ELR (cell line): Measurements from ENCODE around the gene CXCR3.
A peak's percentile ranks its signal among the peaks of the same experiment; 100 is the strongest.
"Not testable (repeated sequence)": the region's sequence is repeated elsewhere in the genome, so short reads cannot be mapped to it uniquely, and the experiment has no call there.

ENCODE experiments used
- DNase-seq: peaks from one replicate; pipeline ENCODE4 v3.0.0-alpha.2; 2015; ENCODE audit warnings: low read depth

CXCR3 gene

DNA sequence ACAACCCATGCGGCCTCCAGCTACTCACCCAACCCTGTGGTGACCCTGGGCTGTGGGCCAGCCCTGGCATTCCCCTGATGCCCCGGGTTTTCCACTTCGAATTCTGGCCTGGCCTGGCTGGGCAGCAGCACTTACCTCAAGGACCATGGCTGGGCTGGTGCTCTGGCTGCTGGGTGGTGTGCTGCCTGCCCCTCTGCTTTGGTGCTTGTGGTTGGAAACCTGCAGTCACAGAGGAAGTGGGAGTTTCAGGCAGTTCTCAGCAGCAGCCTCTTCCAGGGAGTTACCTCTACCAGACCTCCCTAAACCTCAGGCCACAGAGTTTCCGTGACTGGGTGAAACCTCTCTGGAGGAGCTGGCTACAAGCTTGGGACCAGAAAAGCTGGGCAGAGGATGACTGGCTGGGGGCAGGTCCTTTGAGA is at the start of gene CXCR3:
CXCR3 (minus strand) TSS at position 209 of the 419 bp plus-strand sequence; CDS start at position 147, 62 bp downstream.
- no peak for DNase-seq

DNA sequence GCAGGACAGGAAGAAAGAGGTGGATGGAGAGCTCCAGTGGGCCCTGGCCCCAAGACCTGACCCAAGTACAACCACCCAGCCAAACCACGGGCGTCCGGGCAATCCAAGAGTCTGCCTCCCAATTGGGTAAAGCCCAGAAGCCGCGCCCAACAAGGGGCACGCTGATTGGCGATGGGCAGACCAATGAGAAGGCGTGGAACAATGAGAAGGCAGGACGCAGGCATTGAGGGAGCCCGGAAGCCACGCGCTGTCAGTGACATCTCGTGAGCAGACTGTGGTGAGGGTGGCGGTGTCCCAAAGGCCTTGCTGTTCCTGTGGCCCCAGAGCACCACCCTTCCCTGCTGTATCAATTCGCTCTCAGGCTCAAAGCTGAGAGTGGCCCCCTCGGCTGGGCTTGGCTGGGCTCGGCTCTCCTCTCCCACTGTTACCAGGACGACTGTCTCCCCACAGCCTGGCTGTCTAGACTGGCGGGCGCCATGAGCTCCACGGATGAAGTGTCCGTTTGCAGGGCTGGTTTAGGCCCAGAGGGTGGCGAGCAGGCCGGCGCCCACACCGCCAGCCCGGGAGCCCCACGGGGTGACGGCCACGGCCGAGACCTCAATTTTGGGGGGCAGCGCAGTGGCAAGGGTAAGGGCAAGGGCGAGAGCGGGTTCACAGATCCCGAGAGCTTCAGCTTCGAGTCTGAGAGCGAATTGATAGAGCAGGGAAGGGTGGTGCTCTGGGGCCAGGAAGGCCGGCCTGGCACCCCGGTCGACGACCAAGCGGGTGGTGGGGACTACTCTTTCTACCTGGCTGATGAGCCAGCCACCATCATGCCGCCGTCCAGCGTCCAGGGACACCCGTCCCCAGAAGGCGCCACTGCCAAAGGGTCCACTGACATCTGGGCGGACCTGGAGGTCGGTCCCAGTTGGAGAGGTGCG is 49.3 kb upstream of the CXCR3 start, which contains the start of gene LOC101059915:
LOC101059915 (plus strand) TSS at position 219 of the 920 bp plus-strand sequence.
- DNase-seq: no peak

DNA sequence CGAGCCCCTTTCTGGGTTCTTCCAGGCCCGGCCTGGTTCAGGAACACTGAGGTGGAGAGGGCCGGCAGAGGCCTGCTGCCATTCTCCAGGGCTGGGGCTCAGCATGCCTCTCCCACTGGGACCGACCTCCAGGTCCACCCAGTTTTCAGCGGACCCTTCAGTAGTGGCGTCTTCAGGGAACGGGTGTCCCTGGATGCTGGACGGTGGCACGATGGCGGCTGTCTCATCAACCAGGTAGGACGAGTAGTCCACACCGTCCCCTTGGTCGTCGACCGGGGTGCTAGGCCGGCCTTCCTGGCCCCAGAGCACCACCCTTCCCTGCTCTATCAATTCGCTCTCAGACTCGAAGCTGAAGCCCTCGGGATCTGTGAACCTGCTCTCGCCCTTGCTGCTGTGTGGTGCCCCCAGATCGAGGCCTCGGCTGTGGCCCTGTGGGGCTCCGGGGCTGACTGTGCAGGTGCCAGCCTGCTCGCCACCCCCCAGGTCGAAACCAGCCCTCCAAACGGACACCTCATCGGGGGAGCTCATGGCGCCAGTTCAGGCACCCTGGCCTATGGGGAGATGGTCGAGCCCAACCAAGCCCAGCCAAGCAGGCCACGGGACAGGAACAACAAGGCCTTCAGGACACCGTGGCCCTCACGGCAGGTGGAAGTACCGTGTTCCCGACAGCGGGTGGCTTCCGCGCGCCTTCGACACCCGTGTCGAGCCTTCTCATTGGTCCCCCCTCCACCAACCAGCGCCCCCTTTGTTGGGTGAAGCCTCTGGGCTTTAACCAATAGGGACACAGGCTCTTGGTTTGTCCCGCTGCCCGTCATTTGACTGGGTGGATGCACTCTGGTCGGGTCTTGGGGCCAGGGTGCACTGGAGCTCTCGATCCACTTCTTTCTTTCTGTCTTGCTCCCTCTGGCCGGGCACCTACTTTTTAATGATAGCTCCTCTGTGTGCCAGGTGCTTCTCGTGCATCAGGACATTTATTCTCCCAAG is 48.2 kb upstream of the CXCR3 start:
- DNase-seq: no peak

DNA sequence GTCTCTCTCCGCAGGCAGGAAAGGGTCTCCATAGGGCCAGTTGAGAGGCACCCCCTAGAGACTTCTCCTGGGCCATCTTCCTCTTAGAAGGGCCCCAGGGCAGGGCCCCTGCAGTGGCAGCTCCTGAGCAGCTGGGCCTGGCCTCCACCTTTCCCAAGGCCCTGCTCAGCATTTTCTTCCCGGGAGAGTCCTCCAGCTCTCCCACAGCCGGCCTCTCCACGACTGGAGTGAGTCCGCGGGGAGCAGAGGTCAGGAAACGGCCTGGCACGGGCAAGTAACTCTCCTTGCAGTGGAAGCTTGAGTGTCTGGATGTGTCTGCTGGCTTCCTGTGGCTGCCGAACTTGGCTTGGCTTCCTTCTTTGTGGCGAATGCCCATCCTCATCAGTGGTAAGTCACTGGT is 47.4 kb upstream of the CXCR3 start:
- DNase-seq: no peak

DNA sequence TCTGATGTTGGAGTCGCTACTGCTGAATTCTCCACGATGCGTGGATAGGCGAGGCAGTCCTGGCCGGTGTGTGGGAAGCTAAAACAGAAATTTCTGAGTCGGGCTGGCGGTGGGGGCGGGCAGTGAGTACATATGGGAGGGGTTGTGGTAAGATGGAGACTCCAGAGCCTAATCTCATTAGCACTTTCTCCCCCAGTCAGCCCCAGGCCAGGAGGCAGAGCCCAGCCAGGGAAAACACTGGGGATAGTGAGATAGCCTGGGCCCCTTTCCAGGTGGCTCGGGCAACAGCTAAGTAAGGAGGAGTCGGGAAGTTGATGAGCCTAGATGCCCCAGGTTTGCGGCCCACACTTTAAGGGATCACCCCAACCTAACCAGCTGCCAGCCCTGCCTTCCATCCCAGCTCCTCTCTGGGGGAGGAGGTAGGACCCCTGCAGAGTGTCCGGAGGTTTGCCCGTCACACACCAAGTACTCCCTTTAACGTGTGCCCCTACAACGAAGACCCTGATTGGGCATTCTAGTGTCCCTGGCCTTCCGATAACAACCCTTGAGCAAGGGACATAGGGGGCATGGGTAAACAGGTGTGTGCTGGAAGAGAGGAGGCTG is 46.7 kb upstream of the CXCR3 start:
- no peak for DNase-seq

GRCh38 chrX:71664202-71664601 is 45.9 kb upstream of the CXCR3 start:
- DNase-seq: peak; percentile 52

- DNase-seq: not testable (repeated sequence)
Observed at GRCh38 chrX:71663238-71663637, 44.9 kb upstream of the CXCR3 start.

- DNase-seq: not testable (repeated sequence)
Observed at GRCh38 chrX:71662654-71663053, 44.3 kb upstream of the CXCR3 start.

DNA sequence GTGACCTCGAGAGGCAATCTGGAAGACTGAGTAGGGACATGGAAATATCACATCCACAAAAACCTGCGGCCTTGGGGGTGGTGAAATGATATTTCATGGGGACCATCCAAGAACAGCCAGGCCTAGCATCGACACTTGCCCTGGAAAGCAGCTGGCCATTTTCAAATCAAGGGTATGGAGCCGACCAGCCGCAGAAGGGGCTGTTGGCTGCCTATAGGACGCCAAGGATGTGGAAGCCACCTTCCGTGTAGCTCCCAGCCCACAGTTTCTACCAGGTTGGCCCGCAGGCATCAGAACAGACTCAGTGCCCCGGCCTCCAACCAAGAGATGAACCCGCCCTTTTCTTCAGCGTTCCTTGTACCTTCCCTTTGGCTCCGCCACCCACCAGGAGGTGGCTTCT is 43.6 kb upstream of the CXCR3 start:
- DNase-seq: no peak

DNA sequence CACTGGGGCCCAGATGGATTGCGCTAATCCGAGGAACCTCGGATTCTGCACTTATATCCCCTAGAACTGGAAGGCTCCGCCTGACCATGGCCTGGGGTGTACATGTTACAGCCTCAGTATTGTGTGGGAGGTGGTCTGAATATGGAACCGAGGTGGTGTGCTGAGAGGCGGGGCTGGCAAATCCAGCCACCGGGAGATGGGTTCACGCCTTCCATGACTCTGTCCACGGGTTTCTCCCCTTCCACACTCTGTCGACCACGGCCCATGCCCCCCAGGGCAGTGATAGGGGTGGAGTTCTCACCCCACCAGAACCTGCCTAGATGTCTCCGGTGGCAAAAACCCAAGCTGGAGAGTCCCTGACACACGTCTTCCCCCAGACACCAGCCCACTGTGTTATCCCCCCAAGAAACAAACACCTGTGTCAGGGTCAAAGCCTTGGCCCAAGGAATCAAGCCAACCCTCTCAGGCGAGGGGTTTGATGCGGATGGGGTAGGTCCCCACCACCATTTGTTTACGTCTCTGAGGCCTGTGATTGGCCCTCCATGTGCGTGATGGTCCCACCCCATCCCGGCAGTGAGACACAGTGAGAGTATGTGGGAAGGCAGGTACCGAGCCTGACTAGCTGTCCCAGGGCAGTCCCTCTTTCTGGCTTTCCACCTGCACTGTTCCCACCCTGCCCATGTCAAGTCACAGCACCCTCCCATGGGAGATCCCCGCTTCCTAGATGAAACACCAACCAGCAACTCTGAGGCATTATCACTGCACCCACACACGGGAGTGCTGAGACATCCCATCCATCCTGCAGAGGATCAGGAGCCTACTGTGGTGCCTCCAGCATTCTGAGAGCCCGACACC is 42.5 kb upstream of the CXCR3 start:
- DNase-seq: no peak

DNA sequence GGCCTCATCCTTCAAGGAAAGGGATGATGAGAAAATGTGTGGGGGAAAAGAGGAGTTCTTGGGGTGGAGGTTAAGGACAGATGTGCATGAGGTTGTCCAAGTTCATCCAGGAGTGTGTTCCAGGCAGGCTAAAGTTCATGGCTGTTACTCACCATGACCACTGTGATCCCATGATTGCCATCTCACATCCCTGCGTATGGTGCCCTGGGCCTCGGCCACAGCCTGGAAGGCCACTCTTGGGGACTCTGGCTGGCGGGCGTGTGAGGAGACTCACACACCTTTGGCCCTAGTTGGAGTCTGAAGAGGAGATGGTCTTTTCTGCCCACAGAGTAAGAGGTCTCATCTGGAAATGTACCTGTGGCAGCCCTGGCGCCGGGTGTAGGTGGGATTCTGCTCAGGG is 41.6 kb upstream of the CXCR3 start:
- no peak for DNase-seq

DNA sequence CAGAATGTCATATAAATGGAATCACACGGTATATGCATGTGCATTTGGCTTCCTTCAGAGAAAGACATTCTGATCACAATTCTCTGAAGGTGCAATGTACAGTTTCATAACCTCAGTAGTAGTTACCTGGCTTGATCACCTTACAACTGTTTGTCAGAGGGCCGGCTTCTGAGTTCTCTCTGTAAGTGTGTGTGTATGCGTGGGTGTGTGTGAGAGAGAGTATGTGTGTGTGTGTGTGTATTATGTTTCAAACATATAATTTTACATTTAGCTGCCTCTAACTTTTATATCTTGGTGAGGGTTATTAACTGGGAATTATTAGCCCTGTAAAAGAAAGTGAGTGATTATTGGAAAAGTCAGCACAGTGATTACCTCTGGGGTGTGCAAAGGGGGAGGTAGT is 41.0 kb upstream of the CXCR3 start:
- no peak for DNase-seq

DNA sequence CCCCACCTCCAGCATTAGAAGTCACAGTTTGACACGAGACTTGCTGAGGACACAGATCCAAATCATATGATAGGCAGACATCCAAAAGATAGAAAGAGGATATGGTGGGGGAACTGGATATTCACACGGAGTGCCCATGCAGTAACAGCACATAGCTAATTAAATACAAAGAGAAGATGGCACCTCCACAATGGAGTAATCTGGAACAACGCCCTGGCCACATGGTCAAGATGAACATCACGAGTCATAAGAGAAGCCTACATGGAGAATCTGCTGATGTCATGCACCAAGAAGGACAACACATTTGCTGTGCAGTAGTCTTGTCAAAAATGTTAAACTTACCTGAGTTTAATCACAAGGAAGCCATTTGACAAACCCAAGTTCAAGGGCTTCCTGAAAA is 39.0 kb upstream of the CXCR3 start:
- DNase-seq: no peak

DNA sequence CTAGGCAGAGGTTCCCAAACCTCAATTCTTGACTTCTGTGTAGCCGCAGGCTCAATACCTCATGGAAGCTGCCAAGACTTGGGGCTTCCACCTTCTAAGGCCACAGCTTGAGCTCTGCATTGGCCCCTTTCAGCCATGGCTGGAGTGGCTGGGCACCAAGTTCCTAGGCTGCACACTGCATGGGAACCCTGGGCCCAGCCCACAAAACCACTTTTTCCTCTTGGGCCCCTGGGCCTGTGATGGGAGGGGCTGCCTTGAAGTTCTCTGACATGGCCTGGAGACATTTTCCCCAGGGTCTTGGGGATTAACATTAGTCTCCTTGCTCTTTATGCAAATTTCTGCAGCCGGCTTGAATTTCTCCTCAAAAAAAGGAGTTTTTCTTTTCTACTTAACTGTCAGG is 35.0 kb upstream of the CXCR3 start:
- no peak for DNase-seq

DNA sequence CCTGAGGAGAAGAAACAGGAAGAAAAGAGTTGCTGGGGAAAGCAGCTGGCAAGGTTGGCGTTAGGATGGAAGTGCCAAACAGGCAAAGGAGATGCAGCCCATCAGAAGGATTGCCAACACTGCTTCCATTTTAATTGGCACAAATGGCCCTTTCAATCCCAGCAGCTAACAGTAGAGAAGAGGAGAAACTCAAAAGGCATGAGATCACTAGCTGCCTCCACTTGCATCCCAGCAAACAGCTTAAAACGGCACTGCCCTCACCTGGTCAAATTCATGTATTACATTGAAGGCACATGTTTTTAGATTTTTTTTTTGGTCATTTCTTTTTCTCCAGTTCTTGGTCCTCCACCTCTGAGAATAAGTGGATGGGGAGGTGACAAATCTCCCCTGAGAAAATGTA is 34.1 kb upstream of the CXCR3 start:
- DNase-seq: peak; percentile 65

- no peak for DNase-seq
Observed at GRCh38 chrX:71650333-71650969, 32.1 kb upstream of the CXCR3 start.

DNA sequence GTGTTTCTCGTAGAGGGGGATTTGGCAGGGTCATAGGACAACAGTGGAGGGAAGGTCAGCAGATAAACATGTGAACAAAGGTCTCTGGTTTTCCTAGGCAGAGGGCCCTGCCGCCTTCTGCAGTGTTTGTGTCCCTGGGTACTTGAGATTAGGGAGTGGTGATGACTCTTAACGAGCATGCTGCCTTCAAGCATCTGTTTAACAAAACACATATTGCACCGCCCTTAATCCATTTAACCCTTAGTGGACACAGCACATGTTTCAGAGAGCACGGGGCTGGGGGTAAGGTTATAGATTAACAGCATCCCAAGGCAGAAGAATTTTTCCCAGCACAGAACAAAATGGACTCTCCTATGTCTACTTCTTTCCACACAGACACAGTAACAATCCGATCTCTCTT is 26.1 kb upstream of the CXCR3 start:
- DNase-seq: not testable (repeated sequence)

DNA sequence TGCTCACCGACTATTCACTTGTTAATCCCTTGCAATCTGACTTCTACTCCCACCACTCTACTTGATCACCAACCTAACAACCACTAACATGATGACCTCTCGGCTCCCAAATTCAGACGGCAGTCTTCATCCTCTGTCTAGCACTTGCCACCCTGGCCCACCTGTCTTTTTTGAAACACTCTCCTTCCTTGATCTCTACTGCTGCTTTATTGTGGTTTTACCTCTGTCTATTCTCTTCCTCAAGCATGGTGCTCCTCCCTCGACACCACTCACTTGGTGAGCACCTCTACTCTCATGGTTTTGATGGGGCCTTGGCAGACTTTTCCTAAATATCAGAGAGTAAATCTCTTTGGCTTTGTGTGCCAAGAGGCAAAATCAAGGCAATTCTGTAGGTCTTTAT is 21.7 kb upstream of the CXCR3 start:
- no peak for DNase-seq

DNA sequence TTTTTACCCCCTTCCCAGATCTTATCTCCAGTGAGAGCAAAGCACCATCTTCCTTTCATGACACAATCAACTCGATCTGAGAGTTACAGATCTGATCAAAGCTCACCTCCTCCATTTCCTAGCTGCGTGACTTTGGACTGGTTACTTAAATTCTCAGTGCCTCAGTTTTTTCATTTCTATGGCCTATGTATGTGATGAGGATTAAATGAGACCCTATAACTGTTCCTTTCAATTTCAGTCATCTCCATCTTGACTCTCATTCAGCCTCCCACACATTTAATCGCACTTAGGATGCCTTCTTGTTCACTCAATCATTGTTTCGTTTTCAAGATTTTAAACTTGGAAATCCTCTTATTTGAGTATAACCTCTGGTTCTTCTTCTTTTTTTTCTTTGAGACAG is 20.1 kb upstream of the CXCR3 start:
- no peak for DNase-seq

DNA sequence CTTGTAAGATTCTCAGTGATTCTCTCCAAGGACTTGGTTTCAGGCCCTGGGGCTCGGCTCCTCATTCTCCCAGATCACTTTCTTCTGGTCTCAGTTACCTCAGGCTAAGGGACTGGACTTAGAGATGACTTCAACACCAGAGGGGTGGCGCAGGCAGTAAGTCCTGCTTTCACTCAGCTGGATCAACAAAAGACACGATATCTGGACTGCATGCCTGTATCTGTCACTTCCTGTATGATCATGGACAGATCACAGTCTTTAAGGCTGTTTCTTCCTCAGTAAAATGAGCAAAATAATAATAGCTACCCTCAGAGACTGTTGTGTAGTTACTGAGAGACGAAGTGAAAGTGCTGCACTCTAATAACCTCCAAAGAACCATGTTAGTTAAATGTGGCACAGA is 19.5 kb upstream of the CXCR3 start:
- peak; percentile 70 for DNase-seq

DNA sequence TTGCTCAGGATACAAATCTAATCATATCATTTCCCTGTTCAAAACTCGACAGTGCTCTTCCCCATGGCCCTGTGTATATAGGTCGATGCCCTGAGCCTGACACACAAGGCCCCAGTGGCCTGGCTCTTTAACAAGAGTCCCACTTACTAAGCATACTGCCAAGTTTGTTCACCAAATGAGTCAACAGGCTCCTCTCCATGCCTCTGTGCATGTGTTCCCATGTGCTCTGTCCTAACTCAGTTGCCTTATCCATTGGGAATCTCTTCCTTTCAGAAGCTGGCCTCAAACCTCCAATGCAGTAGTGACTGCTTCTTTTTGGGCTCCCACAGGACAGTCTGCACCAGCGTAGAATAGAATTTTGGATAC is 18.9 kb upstream of the CXCR3 start:
- peak; percentile 56 for DNase-seq
